ENCODE results near the gene KIF20B.
A peak's percentile ranks its signal among the peaks of the same experiment; 100 is the strongest.

The KIF20B gene

GRCh38 chr10:89693176-89693575 lies 8.2 kb upstream of the KIF20B start:
- Histone ChIP-seq H3K4me3 (replicated peaks; ENCODE audit: low read depth, low read length) (no peak overlapping the region), H3K36me3 (ENCODE audit: control insufficient read depth, insufficient read depth, low read length) (no peaks in the 10 kb centered on the region), H3K27me3 (replicated peaks; ENCODE audit: control insufficient read depth, insufficient read depth, low read length) (no peaks in the 10 kb centered on the region)
- DNase-seq (ENCODE audit: extremely low read depth, insufficient read length), result no peak
- no peak for TF ChIP-seq CTCF (IDR thresholded peaks at IDR 0.05; ENCODE audit: insufficient read depth, low read length, poor library complexity, severe bottlenecking)

- H3K4me3 ChIP-seq (replicated peaks; ENCODE audit: low read depth, low read length), result no peak overlapping the region
- TF ChIP-seq CTCF (IDR thresholded peaks at IDR 0.05; ENCODE audit: insufficient read depth, low read length, poor library complexity, severe bottlenecking), result no peak
Measured at GRCh38 chr10:89695307-89695706, 6.1 kb upstream of the KIF20B start.

GRCh38 chr10:89697946-89698345 lies 3.4 kb upstream of the KIF20B start:
- TF ChIP-seq CTCF (IDR thresholded peaks at IDR 0.05; ENCODE audit: insufficient read depth, low read length, poor library complexity, severe bottlenecking), result no peak
- Histone ChIP-seq H3K4me3 (replicated peaks; ENCODE audit: low read depth, low read length) (no peak overlapping the region), H3K27me3 (replicated peaks; ENCODE audit: control insufficient read depth, insufficient read depth, low read length) (no peaks in the 10 kb centered on the region), H3K36me3 (ENCODE audit: control insufficient read depth, insufficient read depth, low read length) (no peaks in the 10 kb centered on the region)
- DNase-seq (ENCODE audit: extremely low read depth, insufficient read length), result no peak

More at GRCh38 chr10:89695307-89695706, 6.1 kb upstream of the KIF20B start:
- DNase-seq (ENCODE audit: extremely low read depth, insufficient read length), result no peak
- Histone ChIP-seq H3K36me3 (ENCODE audit: control insufficient read depth, insufficient read depth, low read length) (no peaks in the 10 kb centered on the region), H3K27me3 (replicated peaks; ENCODE audit: control insufficient read depth, insufficient read depth, low read length) (no peaks in the 10 kb centered on the region)

GRCh38 chr10:89699581-89700064 lies 1.8 kb upstream of the KIF20B start:
- DNase-seq (ENCODE audit: extremely low read depth, insufficient read length), result no peak

GRCh38 chr10:89700923-89701241 lies 508 bp upstream of the KIF20B start:
- Histone ChIP-seq H3K36me3 (ENCODE audit: control insufficient read depth, insufficient read depth, low read length) (no peaks in the 10 kb centered on the region), H3K27me3 (replicated peaks; ENCODE audit: control insufficient read depth, insufficient read depth, low read length) (no peaks in the 10 kb centered on the region), H3K4me3 (replicated peaks; ENCODE audit: low read depth, low read length) (peak overlapping the region; percentile 76)
- DNase-seq (ENCODE audit: extremely low read depth, insufficient read length), result no peak
- no peak for TF ChIP-seq CTCF (IDR thresholded peaks at IDR 0.05; ENCODE audit: insufficient read depth, low read length, poor library complexity, severe bottlenecking)

More at GRCh38 chr10:89699581-89700064, 1.8 kb upstream of the KIF20B start:
- Histone ChIP-seq H3K4me3 (replicated peaks; ENCODE audit: low read depth, low read length) (no peak overlapping the region), H3K36me3 (ENCODE audit: control insufficient read depth, insufficient read depth, low read length) (no peaks in the 10 kb centered on the region), H3K27me3 (replicated peaks; ENCODE audit: control insufficient read depth, insufficient read depth, low read length) (no peaks in the 10 kb centered on the region)
- no peak for TF ChIP-seq CTCF (IDR thresholded peaks at IDR 0.05; ENCODE audit: insufficient read depth, low read length, poor library complexity, severe bottlenecking)

GRCh38 chr10:89702121-89702480 lies 711 bp downstream of the KIF20B start:
- Histone ChIP-seq H3K4me3 (replicated peaks; ENCODE audit: low read depth, low read length) (peak overlapping the region; percentile 86), H3K27me3 (replicated peaks; ENCODE audit: control insufficient read depth, insufficient read depth, low read length) (no peaks in the 10 kb centered on the region), H3K36me3 (ENCODE audit: control insufficient read depth, insufficient read depth, low read length) (no peaks in the 10 kb centered on the region)
- DNase-seq (ENCODE audit: extremely low read depth, insufficient read length), result peak; percentile 26
- no peak for TF ChIP-seq CTCF (IDR thresholded peaks at IDR 0.05; ENCODE audit: insufficient read depth, low read length, poor library complexity, severe bottlenecking)
